HCT116 (cell line): ENCODE measurements around the gene TSPAN31. TPM values are rescaled to one million over a fixed set of nuclear protein-coding genes. Genes with fewer than 3 reads are reported as not detected.

ENCODE experiments used
- ATAC-seq: fragments of 200-7000 bp; cut with Tn5 transposase; 2 replicates; pipeline ENCODE4 v1.9.1; 2020; ENCODE audit warnings: mild to moderate bottlenecking, moderate library complexity
- BruUV-seq: library from RNA; stranded (reverse); fragments of 400-500 nt; replicated peaks from 2 replicates; lab custom pipeline; 2021; lab: Mats Ljungman, UMichigan
- CTCF ChIA-PET: fragments of 300-600 bp; sonication (Branson Sonifier 250); formaldehyde crosslinking; loops from one replicate; lab custom pipeline; 2021; ENCODE audit warnings: antibody characterized with exemption; lab: Charles Lee
- POLR2A ChIA-PET: fragments of 300-600, 350-600 bp; sonication (Branson Sonifier 250); formaldehyde crosslinking; loops from one replicate; lab custom pipeline; 2021; ENCODE audit warnings: antibody characterized with exemption; lab: Charles Lee
- RAD21 ChIA-PET, 2 experiments: fragments of 300-600 bp; sonication (Branson Sonifier 250); formaldehyde crosslinking; loops; one replicate each; lab custom pipeline; 2023; ENCODE audit warnings: low total read pairs in 2 of 2; ENCODE audit not compliant: uncharacterized antibody in 2 of 2, unreplicated experiment in 2 of 2, low non-redundant PET in 1 of 2; lab: Charles Lee
- DNase-seq: peaks from one replicate; pipeline ENCODE4 v3.0.0-alpha.2; 2010; ENCODE audit warnings: low read depth, low spot score
- H2AFZ ChIP-seq: fragments of 200-600 bp; shearing (Covaris generic), sonication (generic); 2 replicates; pipeline ENCODE4 v1.6.1; 2017; ENCODE audit warnings: low read depth, mixed run types, mixed read lengths, antibody characterized with exemption, low read length; ENCODE audit not compliant: poor library complexity, severe bottlenecking
- H3K27ac ChIP-seq: 2 replicates; pipeline ENCODE4 v1.5.1; 2012; ENCODE audit warnings: low read depth, low read length
- H3K27me3 ChIP-seq: fragments of 200-600 bp; sonication (generic); 2 replicates; pipeline ENCODE4 v1.6.1; 2016; ENCODE audit warnings: mixed run types, low read length, mixed read lengths; ENCODE audit not compliant: insufficient read depth
- H3K36me3 ChIP-seq, 2 experiments: fragments of 200-500 bp in 1 of 2; fragments of 200-600 bp in 1 of 2; sonication (Bioruptor generic) in 1 of 2; sonication (generic) in 1 of 2; 2 replicates each; pipeline versions ENCODE4 v1.5.1 to v1.6.1; 2014 to 2016; ENCODE audit warnings: low read length in 2 of 2, inconsistent platforms in 1 of 2, mixed read lengths in 1 of 2, mixed run types in 1 of 2; ENCODE audit not compliant: insufficient read depth in 2 of 2, control insufficient read depth in 1 of 2
- H3K4me1 ChIP-seq, 2 experiments: fragments of 200-600 bp in 1 of 2; sonication (generic) in 1 of 2; 2 replicates each; pipeline versions ENCODE4 v1.5.1 to v1.6.1; 2012 to 2017; ENCODE audit warnings: low read length in 2 of 2, inconsistent platforms in 1 of 2, mild to moderate bottlenecking in 1 of 2, mixed read lengths in 1 of 2, mixed run types in 1 of 2, moderate library complexity in 1 of 2; ENCODE audit not compliant: insufficient read depth in 2 of 2, control insufficient read depth in 1 of 2
- H3K4me2 ChIP-seq: fragments of 200-600 bp; sonication (generic); 2 replicates; pipeline ENCODE4 v1.6.1; 2017; ENCODE audit warnings: mixed run types, low read length, mixed read lengths
- H3K4me3 ChIP-seq, 2 experiments: fragments of 200-600 bp in 1 of 2; sonication (generic) in 1 of 2; replicated peaks in 1 of 2; 2 replicates each; pipeline ENCODE4 v1.5.1; 2011 to 2016; ENCODE audit warnings: low read length in 2 of 2, control low read depth in 1 of 2, low read depth in 1 of 2, mild to moderate bottlenecking in 1 of 2, mixed read lengths in 1 of 2, mixed run types in 1 of 2
- H3K79me2 ChIP-seq: fragments of 200-600 bp; sonication (generic); 2 replicates; pipeline ENCODE4 v1.6.1; 2017; ENCODE audit warnings: mild to moderate bottlenecking, mixed run types, low read length, moderate library complexity, mixed read lengths; ENCODE audit not compliant: insufficient read depth
- H3K9ac ChIP-seq: fragments of 200-600 bp; sonication (generic); 2 replicates; pipeline ENCODE4 v1.6.1; 2016; ENCODE audit warnings: low read length, mixed read lengths
- H3K9me2 ChIP-seq: fragments of 200-600 bp; sonication (generic), shearing (Covaris generic); 2 replicates; pipeline ENCODE4 v1.6.1; 2017; ENCODE audit warnings: mixed run types, mild to moderate bottlenecking, moderate library complexity; ENCODE audit not compliant: insufficient read depth
- H3K9me3 ChIP-seq, 2 experiments: fragments of 200-500 bp in 1 of 2; fragments of 200-600 bp in 1 of 2; sonication (Bioruptor generic) in 1 of 2; sonication (generic) in 1 of 2; 2 replicates each; pipeline ENCODE4 v1.6.1; 2014 to 2017; ENCODE audit warnings: low read length in 2 of 2, mixed read lengths in 2 of 2, inconsistent platforms in 1 of 2, low read depth in 1 of 2, mild to moderate bottlenecking in 1 of 2, mixed run types in 1 of 2, moderate library complexity in 1 of 2; ENCODE audit not compliant: control insufficient read depth in 1 of 2, insufficient read depth in 1 of 2
- H4K20me1 ChIP-seq: fragments of 200-600 bp; sonication (generic), shearing (Covaris generic); 2 replicates; pipeline ENCODE4 v1.6.1; 2017; ENCODE audit warnings: mixed run types, mild to moderate bottlenecking, moderate library complexity; ENCODE audit not compliant: insufficient read depth
- EGR1 ChIP-seq: IDR thresholded peaks from 2 replicates; pipeline ENCODE4 v1.6.1; 2012; ENCODE audit warnings: low read depth
- MAX ChIP-seq: IDR thresholded peaks from 2 replicates; pipeline ENCODE4 v1.6.1; 2012
- POLR2AphosphoS5 ChIP-seq: IDR thresholded peaks from 2 replicates; pipeline ENCODE4 v1.6.1; 2011; ENCODE audit warnings: mild to moderate bottlenecking, low read depth, low read length, moderate library complexity
- SIN3A ChIP-seq: IDR thresholded peaks from 2 replicates; pipeline ENCODE4 v1.6.1; 2012; ENCODE audit warnings: low read depth
- YY1 ChIP-seq: IDR thresholded peaks from 2 replicates; pipeline ENCODE4 v1.6.1; 2011; ENCODE audit warnings: low read length, low read depth, moderate library complexity, mild to moderate bottlenecking; ENCODE audit not compliant: insufficient replicate concordance; ENCODE audit errors: extremely low read depth
- intact Hi-C: fragments of 100-400 bp; cut with micrococcal nuclease; formaldehyde crosslinking; loops from 2 replicates; pipeline ENCODE4 v1.10.0; 2022
- total RNA-seq: library from RNA; stranded (reverse); gene quantifications from one replicate; pipeline ENCODE4 v1.2.1, GENCODE V29; 2021; ENCODE audit not compliant: unreplicated experiment
- TF ChIP-seq, protein P1 (sequence below): IDR thresholded peaks from 2 replicates; pipeline ENCODE4 v1.6.1; 2011; ENCODE audit warnings: mild to moderate bottlenecking, low read length, moderate library complexity; ENCODE audit not compliant: insufficient replicate concordance; ENCODE audit errors: extremely low read depth

TSPAN31 gene
- total RNA-seq, 1 experiment from 2014 or later: 14.9 TPM

DNA sequence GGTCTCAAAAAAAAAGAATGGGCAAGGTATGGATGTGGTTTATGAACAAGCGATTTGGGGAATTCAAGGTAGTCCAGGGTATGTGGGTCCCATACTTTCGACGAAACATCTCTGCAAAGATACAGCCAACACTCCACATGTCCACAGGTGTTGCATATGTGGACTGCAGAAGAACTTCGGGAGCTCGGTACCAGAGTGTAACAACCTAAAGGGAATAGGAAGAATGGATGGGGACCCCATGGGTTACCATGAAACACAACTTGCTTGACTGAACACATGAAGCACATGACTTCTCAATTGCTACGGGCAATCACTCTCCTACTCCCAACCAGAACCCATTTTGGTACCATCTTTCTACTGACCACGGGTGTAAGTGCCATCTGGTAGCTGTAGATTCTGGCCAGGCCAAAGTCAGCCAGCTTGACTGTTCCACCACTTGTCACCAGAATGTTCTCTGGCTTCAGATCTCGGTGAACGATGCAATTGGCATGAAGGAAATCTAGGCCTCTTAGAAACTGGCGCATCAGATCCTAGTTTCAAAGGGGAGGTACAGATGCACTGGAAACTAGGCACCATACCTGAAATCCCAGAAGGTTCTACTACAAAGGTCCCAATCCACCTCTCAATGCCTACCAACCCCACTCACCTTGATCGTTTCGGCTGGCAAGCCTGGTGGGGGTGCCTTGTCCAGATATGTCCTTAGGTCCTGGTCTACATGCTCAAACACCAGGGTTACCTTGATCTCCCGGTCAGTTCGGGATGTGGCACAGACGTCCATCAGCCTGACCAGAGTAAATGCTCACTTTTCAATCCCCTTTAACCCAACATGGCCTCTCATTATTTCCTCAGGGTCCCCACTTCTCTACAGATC is 6.0 kb downstream of the TSPAN31 start (continued):
- no peak for TF ChIP-seq EGR1
- no peak for TF ChIP-seq SIN3A
- TF ChIP-seq MAX: no peak

GRCh38 chr12:57751432-57751787 is 6.6 kb downstream of the TSPAN31 start:
- RAD21 ChIA-PET: no interaction called here
- POLR2A ChIA-PET: no interaction called here
- Histone ChIP-seq H3K4me2 (peak overlapping the region; percentile 88), H3K79me2 (peaks cover 33% of the 10 kb centered on the region), H3K27ac (peak overlapping the region; percentile 69), H3K9me2 (no peaks in the 10 kb centered on the region), H2AFZ (no peak overlapping the region), H3K9me3 (no peaks in the 10 kb centered on the region), H3K9ac (peak overlapping the region; percentile 95), H3K4me3 (peak overlapping the region; percentile 82 to 98), H3K27me3 (no peaks in the 10 kb centered on the region), H3K36me3 (peaks cover 18 to 29% of the 10 kb centered on the region in 2 experiments; a peak in 3 of 4 replicates), H4K20me1 (no peaks in the 10 kb centered on the region), H3K4me1 (peaks cover 18 to 39% of the 10 kb centered on the region in 2 experiments)
- no peak for TF ChIP-seq YY1
- TF ChIP-seq POLR2AphosphoS5: no peak
- TF ChIP-seq, protein P1, sequence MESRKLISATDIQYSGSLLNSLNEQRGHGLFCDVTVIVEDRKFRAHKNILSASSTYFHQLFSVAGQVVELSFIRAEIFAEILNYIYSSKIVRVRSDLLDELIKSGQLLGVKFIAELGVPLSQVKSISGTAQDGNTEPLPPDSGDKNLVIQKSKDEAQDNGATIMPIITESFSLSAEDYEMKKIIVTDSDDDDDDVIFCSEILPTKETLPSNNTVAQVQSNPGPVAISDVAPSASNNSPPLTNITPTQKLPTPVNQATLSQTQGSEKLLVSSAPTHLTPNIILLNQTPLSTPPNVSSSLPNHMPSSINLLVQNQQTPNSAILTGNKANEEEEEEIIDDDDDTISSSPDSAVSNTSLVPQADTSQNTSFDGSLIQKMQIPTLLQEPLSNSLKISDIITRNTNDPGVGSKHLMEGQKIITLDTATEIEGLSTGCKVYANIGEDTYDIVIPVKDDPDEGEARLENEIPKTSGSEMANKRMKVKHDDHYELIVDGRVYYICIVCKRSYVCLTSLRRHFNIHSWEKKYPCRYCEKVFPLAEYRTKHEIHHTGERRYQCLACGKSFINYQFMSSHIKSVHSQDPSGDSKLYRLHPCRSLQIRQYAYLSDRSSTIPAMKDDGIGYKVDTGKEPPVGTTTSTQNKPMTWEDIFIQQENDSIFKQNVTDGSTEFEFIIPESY: no peak
- TF ChIP-seq EGR1: no peak
- CTCF ChIA-PET: no interaction called here
- no peak for DNase-seq
- BruUV-seq: no TSS peak
- intact Hi-C loops: no loop called here
- no peak for ATAC-seq
